GM12878 (cell line): ENCODE measurements around the gene CLMP. TPM values are rescaled to one million over a fixed set of nuclear protein-coding genes. Genes with fewer than 3 reads are reported as not detected.

ENCODE experiments used
- ATAC-seq: fragments of 200-7000 bp; cut with Tn5 transposase; 3 replicates; pipeline ENCODE4 v1.9.1; 2020; ENCODE audit warnings: mild to moderate bottlenecking, moderate library complexity
- BruUV-seq: library from RNA; stranded (reverse); fragments of 400-500 nt; replicated peaks from 2 replicates; lab custom pipeline; 2021; lab: Mats Ljungman, UMichigan
- CTCF ChIA-PET: fragments of 300-600 bp; sonication (Branson Sonifier 250); formaldehyde crosslinking; extraction: SDS; loops from one replicate; lab custom pipeline; 2021; ENCODE audit warnings: inconsistent platforms; lab: Yijun Ruan, JAX
- POLR2A ChIA-PET: fragments of 350-600 bp; formaldehyde crosslinking; extraction: SDS; loops from one replicate; lab custom pipeline; 2021; ENCODE audit warnings: inconsistent platforms; lab: Charles Lee
- RAD21 ChIA-PET: fragments of 300-600 bp; sonication (Branson Sonifier 250); formaldehyde crosslinking; loops from one replicate; lab custom pipeline; 2023; ENCODE audit warnings: antibody characterized with exemption; ENCODE audit not compliant: unreplicated experiment; lab: Charles Lee
- SMC1A ChIA-PET: fragments of 300-600 bp; sonication (Branson Sonifier 250); formaldehyde crosslinking; loops from one replicate; lab custom pipeline; 2023; ENCODE audit not compliant: unreplicated experiment, uncharacterized antibody; lab: Charles Lee
- DNase-seq: peaks from one replicate; pipeline ENCODE4 v3.0.0-alpha.2; 2011; ENCODE audit warnings: low read depth, low spot score
- FAIRE-seq: peaks from 3 replicates; lab custom pipeline; 2011; peaks lifted over from hg19 to GRCh38; lab: Jason Lieb, UNC
- H2AFZ ChIP-seq: 2 replicates; pipeline ENCODE4 v1.6.0; 2011; ENCODE audit warnings: low read depth, low read length, control low read depth; ENCODE audit not compliant: control insufficient read depth
- H3K27ac ChIP-seq: 2 replicates; pipeline ENCODE4 v1.5.1; 2011; ENCODE audit warnings: control low read depth; ENCODE audit not compliant: control insufficient read depth, insufficient read depth
- H3K27me3 ChIP-seq, 2 experiments: replicated peaks in 1 of 2; 2 replicates each; pipeline versions ENCODE4 v1.6.0 to v1.6.1; 2011; ENCODE audit warnings: low read length in 1 of 2; ENCODE audit not compliant: control insufficient read depth in 2 of 2, insufficient read depth in 2 of 2
- H3K36me3 ChIP-seq, 2 experiments: 2 replicates each; pipeline ENCODE4 v1.5.1; 2011; ENCODE audit warnings: low read length in 1 of 2; ENCODE audit not compliant: control insufficient read depth in 2 of 2, insufficient read depth in 2 of 2
- H3K4me1 ChIP-seq: 2 replicates; pipeline ENCODE4 v1.6.1; 2011; ENCODE audit warnings: mild to moderate bottlenecking, low read length, moderate library complexity, mixed read lengths; ENCODE audit not compliant: control insufficient read depth, insufficient read depth
- H3K4me2 ChIP-seq: 2 replicates; pipeline ENCODE4 v1.6.0; 2011; ENCODE audit warnings: control low read depth; ENCODE audit not compliant: control insufficient read depth, insufficient read depth
- H3K4me3 ChIP-seq: fragments of 200-600 bp; sonication (generic); 2 replicates; pipeline ENCODE4 v1.5.1; 2016
- H3K79me2 ChIP-seq: 2 replicates; pipeline ENCODE4 v1.6.0; 2011; ENCODE audit warnings: low read length; ENCODE audit not compliant: control insufficient read depth, insufficient read depth
- H3K9ac ChIP-seq: 2 replicates; pipeline ENCODE4 v1.8.0; 2011; ENCODE audit warnings: low read length, control low read depth, mixed read lengths; ENCODE audit not compliant: control insufficient read depth, insufficient read depth
- H3K9me3 ChIP-seq: replicated peaks from 3 replicates; pipeline ENCODE4 v1.5.1; 2011; ENCODE audit warnings: mild to moderate bottlenecking, low read length; ENCODE audit not compliant: control insufficient read depth, insufficient read depth
- H4K20me1 ChIP-seq: 2 replicates; pipeline ENCODE4 v1.6.0; 2011; ENCODE audit not compliant: control insufficient read depth, insufficient read depth
- E2F8 ChIP-seq: fragments of 450-650 bp; IDR thresholded peaks from 2 replicates; pipeline ENCODE4 v1.6.1; 2018; ENCODE audit warnings: mild to moderate bottlenecking, low read depth, moderate library complexity; ENCODE audit not compliant: partially characterized antibody
- FOS ChIP-seq: IDR thresholded peaks from 3 replicates; pipeline ENCODE4 v1.6.1; 2011; ENCODE audit warnings: borderline replicate concordance; ENCODE audit not compliant: insufficient read length; ENCODE audit errors: extremely low read depth
- FOXM1 ChIP-seq: IDR thresholded peaks from 2 replicates; pipeline ENCODE4 v1.6.1; 2012; ENCODE audit warnings: low read depth, mild to moderate bottlenecking, inconsistent platforms, low read length, moderate library complexity
- GATAD2B ChIP-seq: fragments of 450-650 bp; conservative IDR thresholded peaks from 2 replicates; pipeline ENCODE4 v1.6.1; 2017; ENCODE audit warnings: low read depth, mild to moderate bottlenecking, moderate library complexity
- HSF1 ChIP-seq: fragments of 150-350 bp; IDR thresholded peaks from 2 replicates; pipeline ENCODE4 v1.6.1; 2014; ENCODE audit warnings: mild to moderate bottlenecking, low read depth, low read length
- IRF3 ChIP-seq: fragments of 450-650 bp; IDR thresholded peaks from 2 replicates; pipeline ENCODE4 v1.6.1; 2014; ENCODE audit warnings: mild to moderate bottlenecking
- IRF4 ChIP-seq: IDR thresholded peaks from 2 replicates; pipeline ENCODE4 v1.6.1; 2011; ENCODE audit warnings: low read depth, low read length
- MLLT1 ChIP-seq: fragments of 450-650 bp; IDR thresholded peaks from 2 replicates; pipeline ENCODE4 v1.6.1; 2016; ENCODE audit warnings: mild to moderate bottlenecking
- MXI1 ChIP-seq: fragments of 150-350 bp; IDR thresholded peaks from 2 replicates; pipeline ENCODE4 v1.6.1; 2011; ENCODE audit warnings: low read depth, mild to moderate bottlenecking, inconsistent platforms, low read length, improper control_type of control experiment
- NFIC ChIP-seq: IDR thresholded peaks from 2 replicates; pipeline ENCODE4 v1.6.1; 2012; ENCODE audit warnings: low read depth, mild to moderate bottlenecking, inconsistent platforms, low read length, moderate library complexity
- NFXL1 ChIP-seq: fragments of 450-650 bp; IDR thresholded peaks from 2 replicates; pipeline ENCODE4 v1.6.1; 2017; ENCODE audit warnings: antibody characterized with exemption, mild to moderate bottlenecking, borderline replicate concordance
- RB1 ChIP-seq: fragments of 450-650 bp; formaldehyde crosslinking; IDR thresholded peaks from 2 replicates; pipeline ENCODE4 v1.6.1; 2017; ENCODE audit warnings: mild to moderate bottlenecking, borderline replicate concordance
- RBBP5 ChIP-seq: fragments of 200-600 bp; sonication (generic); conservative IDR thresholded peaks from 2 replicates; pipeline ENCODE4 v1.6.1; 2016
- ZSCAN29 ChIP-seq: fragments of 450-650 bp; IDR thresholded peaks from 2 replicates; pipeline ENCODE4 v1.6.1; 2017; ENCODE audit warnings: mild to moderate bottlenecking, moderate library complexity
- WGBS: methylation state at CpG from one replicate; pipeline ENCODE4 v1.1.6; 2016; ENCODE audit warnings: low lambda C conversion rate; ENCODE audit not compliant: insufficient replicate concordance, insufficient coverage; ENCODE audit errors: missing lambda C conversion rate; 5-methylcytosine and 5-hydroxymethylcytosine counted together
- in situ Hi-C: fragments of 300-500 bp; cut with MboI; formaldehyde crosslinking; loops from 9 replicates; pipeline ENCODE4 v1.14.3; 2018; ENCODE audit warnings: mixed read lengths
- intact Hi-C: fragments of 100-400 bp; cut with micrococcal nuclease; formaldehyde crosslinking; loops from one replicate; pipeline ENCODE4 v1.14.2; 2022; ENCODE audit not compliant: unreplicated experiment
- polyA plus RNA-seq, 11 experiments: library from polyadenylated mRNA; depleted of rRNA in 4 of 11; unstranded in 6 of 11; stranded (reverse) in 5 of 11; fragments of >200 nt; fragmentation: Nextera tagmentation in 4 of 11; fragmentation: Illumina TruSeq in 1 of 11; extraction: Ambion mirVana in 4 of 11; extraction: Trizol in 1 of 11; gene quantifications; 1 replicate in 1 of 11; 2 replicates in 10 of 11; pipeline versions ENCODE4 v1.2.1 to v1.2.3, GENCODE V29; 2011 to 2016; ENCODE audit warnings: inconsistent platforms in 2 of 11, missing spikeins in 2 of 11, low read depth in 1 of 11
- total RNA-seq, 4 experiments: library from RNA; depleted of rRNA in 3 of 4; stranded (reverse); fragments of >200 nt in 3 of 4; fragmentation: Illumina TruSeq in 1 of 4; extraction: Trizol in 1 of 4; gene quantifications; 2 replicates each; pipeline versions ENCODE4 v1.2.1 to v1.2.3, GENCODE V29; 2013 to 2021

The CLMP gene
- total and polyA plus RNA-seq, 10 of the 15 experiments (the other 5 are each of a cell fraction or from before 2014, with no cell fraction given) = 0.01 to 0.71 (median 0.20) TPM; not detected in 4

- TF ChIP-seq E2F8 = no peak
- TF ChIP-seq NFIC = no peak
- TF ChIP-seq RB1 = no peak
- TF ChIP-seq IRF4 = no peak
- TF ChIP-seq MLLT1 = no peak
- TF ChIP-seq FOS = no peak
- no peak for TF ChIP-seq HSF1
- no peak for TF ChIP-seq ZSCAN29
- TF ChIP-seq GATAD2B = no peak
- no peak for TF ChIP-seq RBBP5
- no peak for TF ChIP-seq FOXM1
- TF ChIP-seq NFXL1 = no peak
- no peak for TF ChIP-seq IRF3
- no peak for TF ChIP-seq MXI1
- TF ChIP-seq, all 136 proteins: peak for 0
- Histone ChIP-seq H3K27me3 (no peaks in the 10 kb centered on the region), H2AFZ (no peak overlapping the region), H3K79me2 (no peaks in the 10 kb centered on the region), H3K9ac (no peak overlapping the region), H3K9me3 (peaks cover 2% of the 10 kb centered on the region; the same call in 2 of the 3 replicates), H3K27ac (no peak overlapping the region), H3K4me1 (peaks cover 10% of the 10 kb centered on the region), H4K20me1 (no peaks in the 10 kb centered on the region), H3K4me2 (no peak overlapping the region), H3K36me3 (no peaks in the 10 kb centered on the region), H3K4me3 (no peak overlapping the region)
- WGBS = 86% methylated on average over 4 of the region's 5 CpGs
- ChIA-PET CTCF (interaction anchor here (1.1 to 1.9 kb wide), 2 partner anchors 17 to 31 kb away, joined by 4 to 6 read pairs; no protein-coding TSS in a partner anchor), RAD21 (interaction anchor here (0.8 kb wide), 1 partner anchor 162 kb away, joined by 3 read pairs; no protein-coding TSS in a partner anchor), SMC1A (interaction anchor here (0.5 to 1.1 kb wide), 3 partner anchors 14 to 1680 kb away, joined by 3 to 4 read pairs (median 3); no protein-coding TSS in a partner anchor), POLR2A (interaction anchor here (0.6 to 1.5 kb wide), 2 partner anchors 13 to 16 kb away, joined by 4 to 6 read pairs; no protein-coding TSS in a partner anchor)
- no TSS peak for BruUV-seq
- in situ Hi-C loops (no loop called here), intact Hi-C loops (no loop called here)
- no peak for ATAC-seq
- DNase-seq = no peak
- no peak for FAIRE-seq
These were observed 109.6 kb downstream of the CLMP start for GRCh38 chr11:123085497-123085896.
